HG03439 (cell line): ENCODE results near the gene PLCH1.

Experiments used
- ATAC-seq: cut with Tn5 transposase; IDR thresholded peaks from one replicate; pipeline ENCODE4 v1.9.1; 2021; ENCODE audit warnings: mild to moderate bottlenecking, moderate library complexity; ENCODE audit not compliant: unreplicated experiment

PLCH1 gene

GRCh38 chr3:155745795-155746550 is 1.1 kb upstream of the PLCH1 start:
- ATAC-seq: no peak

DNA sequence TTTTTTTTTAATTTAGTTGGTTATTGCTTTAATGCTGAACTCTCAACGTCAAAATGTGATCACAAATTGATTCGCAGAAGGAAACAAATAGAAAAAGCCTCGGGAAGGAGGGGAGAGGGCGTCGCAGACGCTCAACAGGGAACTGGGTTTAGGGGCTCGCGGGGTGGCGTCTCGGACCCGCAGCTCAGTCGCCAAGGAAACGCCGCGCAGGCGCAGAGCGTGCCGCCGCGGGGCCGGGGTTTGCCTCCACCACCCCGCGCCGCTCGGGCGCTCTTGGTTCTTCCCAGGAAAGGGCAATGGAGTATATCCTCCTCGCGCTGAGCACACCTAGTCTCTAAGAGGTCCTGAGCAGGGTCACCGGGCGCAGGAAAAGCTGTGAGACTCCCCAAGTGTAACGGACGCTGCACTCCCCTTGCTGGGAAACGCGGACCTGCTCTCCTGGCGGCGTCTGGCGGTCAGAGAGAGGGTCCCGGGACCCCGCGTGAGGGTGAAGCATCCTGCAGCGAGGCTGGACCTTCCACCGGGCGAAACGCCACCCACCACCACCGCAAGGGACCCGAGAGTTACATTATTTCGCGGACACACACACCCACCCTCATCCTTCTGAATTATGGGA is 753 bp downstream of the PLCH1 start:
- ATAC-seq: peak; percentile 45

GRCh38 chr3:155743606-155744005 is 1.3 kb downstream of the PLCH1 start:
- ATAC-seq: no peak

GRCh38 chr3:155742349-155742965 is 2.4 kb downstream of the PLCH1 start:
- ATAC-seq: no peak

GRCh38 chr3:155741603-155742002 is 3.3 kb downstream of the PLCH1 start:
- ATAC-seq: no peak

DNA sequence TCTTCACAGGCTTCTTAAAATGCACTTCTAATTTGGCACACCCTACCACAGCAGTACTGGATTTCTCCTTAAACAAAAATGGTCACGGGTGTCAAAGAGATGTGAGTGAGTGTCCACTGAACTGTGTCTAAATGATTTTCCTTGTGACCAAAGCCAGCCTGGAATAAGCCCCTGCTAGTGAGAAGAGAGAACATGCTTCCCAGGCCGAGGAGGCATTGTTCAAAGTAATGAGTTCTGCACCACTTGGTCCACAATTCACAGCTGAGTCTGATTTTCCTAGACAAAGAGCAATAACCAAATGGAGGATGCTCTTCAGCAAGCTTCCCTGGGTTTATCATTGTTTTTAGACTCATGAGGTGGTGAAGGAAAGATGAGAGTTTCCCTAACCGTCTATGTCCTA is 3.8 kb downstream of the PLCH1 start:
- no peak for ATAC-seq

- ATAC-seq: no peak
Measured at GRCh38 chr3:155739154-155739553, 5.7 kb downstream of the PLCH1 start.

GRCh38 chr3:155738580-155739076 is 6.2 kb downstream of the PLCH1 start:
- no peak for ATAC-seq

GRCh38 chr3:155737844-155738460 is 6.9 kb downstream of the PLCH1 start:
- peak; percentile 72 for ATAC-seq

- no peak for ATAC-seq
Measured at GRCh38 chr3:155736381-155736780, 8.5 kb downstream of the PLCH1 start.

DNA sequence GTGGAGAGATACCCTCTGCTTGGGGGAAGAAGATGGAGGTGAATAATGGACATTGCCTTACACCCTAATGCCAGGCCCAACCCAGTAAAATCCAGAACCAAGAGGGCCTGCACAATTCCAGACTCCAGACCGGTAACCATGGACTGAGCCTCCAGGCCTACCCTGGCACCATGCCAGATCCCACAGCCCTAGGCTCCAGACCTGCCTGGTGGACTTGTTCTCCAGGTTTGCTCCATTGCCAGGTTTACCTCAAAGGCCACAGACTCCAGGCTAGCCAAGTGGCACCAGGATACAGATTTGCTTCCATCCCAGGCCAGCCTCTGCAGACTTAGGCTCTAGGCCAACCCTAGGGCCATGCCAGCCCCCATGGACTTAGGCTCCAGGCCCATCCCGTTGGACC is 14.0 kb downstream of the PLCH1 start:
- ATAC-seq: no peak

DNA sequence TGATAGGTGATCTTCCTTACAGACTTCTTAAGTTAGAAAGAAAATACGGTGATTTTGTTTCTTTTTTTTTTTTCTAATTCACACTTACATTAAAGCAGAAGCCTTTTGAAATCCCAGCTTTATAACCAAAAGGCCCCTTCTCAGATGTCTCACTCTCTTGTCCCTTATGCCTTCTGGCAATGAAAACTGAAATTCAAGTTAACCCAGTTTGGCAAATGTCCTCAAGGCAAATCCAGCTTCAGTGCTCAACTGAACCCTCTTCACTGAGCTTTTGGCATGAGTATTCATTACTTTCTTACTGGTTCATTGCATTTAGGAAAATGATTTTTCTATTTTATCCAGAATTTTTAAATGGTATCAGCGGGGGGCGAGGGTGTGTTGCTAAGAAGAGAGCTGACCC is 17.0 kb downstream of the PLCH1 start:
- ATAC-seq: no peak

DNA sequence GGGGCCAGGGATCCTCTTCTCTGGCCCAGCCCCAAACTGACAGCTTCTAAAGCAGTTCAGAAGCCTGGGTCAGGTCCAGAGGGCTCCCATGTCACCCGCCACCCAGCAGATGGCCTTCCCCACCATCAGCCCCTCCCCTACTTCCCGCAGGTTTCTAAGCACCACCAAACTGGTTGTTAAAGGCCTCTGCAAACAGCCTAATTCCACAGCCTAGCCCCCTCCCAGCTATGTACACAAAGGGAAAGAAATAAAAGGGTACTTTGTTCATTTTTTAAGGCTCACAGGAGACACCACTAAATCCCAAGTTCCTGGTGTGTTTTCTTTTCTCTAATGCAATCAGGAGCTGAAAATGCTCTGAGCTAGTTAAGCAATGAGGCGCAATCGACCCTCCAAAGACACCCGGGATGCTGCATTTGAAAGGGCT is 30.6 kb downstream of the PLCH1 start:
- ATAC-seq: no peak

- peak; percentile 96 for ATAC-seq
Measured at GRCh38 chr3:155712008-155712407, 32.9 kb downstream of the PLCH1 start.

DNA sequence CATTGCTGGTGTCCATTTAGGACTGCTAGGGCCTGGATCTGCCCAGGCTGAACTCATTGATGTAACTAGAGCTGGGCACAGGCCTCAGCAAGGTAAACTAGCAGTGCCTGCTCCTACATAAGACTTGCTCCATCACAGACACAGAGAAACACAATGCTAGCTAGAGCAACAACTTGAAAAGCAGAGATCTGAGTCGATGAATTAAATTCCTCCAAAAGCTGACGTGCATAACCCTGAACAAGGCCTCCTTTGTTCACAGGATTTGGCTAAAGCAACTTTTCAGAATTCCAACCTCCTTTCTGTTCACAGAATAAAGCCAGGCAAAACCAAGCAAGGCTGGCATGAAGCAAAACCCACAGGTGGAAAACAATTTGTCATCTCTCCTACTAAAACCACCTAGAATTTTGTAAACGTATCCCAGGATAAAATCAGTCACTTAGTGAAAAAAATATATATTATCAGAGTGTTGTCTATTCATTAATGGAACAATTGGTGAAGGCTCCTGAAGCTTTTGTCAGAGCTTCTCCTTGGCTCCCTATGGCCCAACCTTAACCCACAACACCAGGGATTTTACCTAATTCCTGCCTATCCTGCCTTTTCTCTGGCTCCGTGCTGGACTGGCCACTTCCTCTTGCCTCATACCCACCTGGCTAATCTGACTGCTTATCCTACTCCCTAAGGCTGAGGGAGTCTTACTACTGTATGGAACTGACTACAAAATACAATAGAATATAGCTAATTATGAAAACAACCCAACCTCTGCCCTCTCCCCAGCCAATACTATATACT is 39.9 kb downstream of the PLCH1 start:
- no peak for ATAC-seq

GRCh38 chr3:155704061-155704460 is 40.8 kb downstream of the PLCH1 start:
- ATAC-seq: no peak

GRCh38 chr3:155702745-155703591 is 41.9 kb downstream of the PLCH1 start:
- ATAC-seq: no peak

- ATAC-seq: peak; percentile 77
Measured at GRCh38 chr3:155701882-155702465, 42.9 kb downstream of the PLCH1 start.

DNA sequence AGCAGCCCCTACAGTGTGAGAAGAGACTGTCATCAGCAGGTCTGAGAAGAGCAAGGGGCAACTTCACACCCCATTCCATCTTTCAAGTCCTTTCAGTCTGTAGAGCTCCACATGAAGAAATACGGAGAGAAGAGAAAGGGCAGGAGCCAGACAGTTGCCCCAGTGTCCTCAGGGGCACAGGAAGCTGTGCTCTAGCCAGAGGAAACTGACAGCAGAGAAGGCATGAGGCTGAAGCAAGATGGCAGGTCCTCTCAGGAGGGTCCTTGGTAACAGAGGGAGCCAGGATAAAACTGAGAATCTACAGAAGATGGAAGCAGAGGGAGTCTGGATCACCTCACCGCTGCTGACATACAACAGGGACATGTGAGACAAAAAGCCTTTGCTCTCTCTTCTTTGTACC is 47.3 kb downstream of the PLCH1 start:
- ATAC-seq: no peak
